Activated T-cell treated with anti-CD3 and anti-CD28 coated beads, Interleukin-2, amount 50 U/mL, for 24 hours (primary cell): ENCODE measurements around the gene SNX14.
"Not testable (repeated sequence)": the region's sequence is repeated elsewhere in the genome, so short reads cannot be mapped to it uniquely, and the experiment has no call there.

ENCODE experiments used
- DNase-seq: peaks from one replicate; pipeline ENCODE4 v3.0.0-alpha.2; 2020
- H3K27ac Mint-ChIP-seq: 2 replicates; pipeline ENCODE4 v1.8.0; 2020; ENCODE audit warnings: mild to moderate bottlenecking, mixed read lengths
- H3K27me3 Mint-ChIP-seq: 2 replicates; pipeline ENCODE4 v1.8.0; 2020; ENCODE audit warnings: mixed read lengths
- H3K36me3 Mint-ChIP-seq: 2 replicates; pipeline ENCODE4 v1.8.0; 2020; ENCODE audit warnings: low read depth, mixed read lengths
- H3K4me1 Mint-ChIP-seq: 2 replicates; pipeline ENCODE4 v1.8.0; 2020; ENCODE audit warnings: low read depth, mixed read lengths
- H3K4me3 Mint-ChIP-seq: 2 replicates; pipeline ENCODE4 v1.8.0; 2020; ENCODE audit warnings: mild to moderate bottlenecking, moderate library complexity, mixed read lengths
- H3K9me3 Mint-ChIP-seq: 2 replicates; pipeline ENCODE4 v1.8.0; 2020; ENCODE audit warnings: mixed read lengths

SNX14 gene

GRCh38 chr6:85569323-85569722, 24.3 kb downstream of the SNX14 start:
- Mint-ChIP-seq H3K4me3 (no peak overlapping the region), H3K27ac (no peak overlapping the region), H3K27me3 (no peaks in the 10 kb centered on the region), H3K9me3 (no peaks in the 10 kb centered on the region), H3K36me3 (peaks cover 73% of the 10 kb centered on the region), H3K4me1 (peaks cover 13% of the 10 kb centered on the region)
- no peak for DNase-seq

- Mint-ChIP-seq H3K27me3 (no peaks in the 10 kb centered on the region), H3K4me3 (no peak overlapping the region), H3K36me3 (peaks cover 78% of the 10 kb centered on the region), H3K9me3 (no peaks in the 10 kb centered on the region), H3K4me1 (peaks cover 13% of the 10 kb centered on the region), H3K27ac (no peak overlapping the region)
- DNase-seq, result no peak
These were observed 25.2 kb downstream of the SNX14 start for GRCh38 chr6:85568411-85568810.

GRCh38 chr6:85565736-85566135, 27.9 kb downstream of the SNX14 start:
- DNase-seq, result no peak
- H3K27ac Mint-ChIP-seq, result no peak overlapping the region
- H3K4me1 Mint-ChIP-seq, result peaks cover 13% of the 10 kb centered on the region
- no peaks in the 10 kb centered on the region for H3K27me3 Mint-ChIP-seq
- H3K4me3 Mint-ChIP-seq, result no peak overlapping the region
- no peaks in the 10 kb centered on the region for H3K9me3 Mint-ChIP-seq
- H3K36me3 Mint-ChIP-seq, result peaks cover 67% of the 10 kb centered on the region

GRCh38 chr6:85564223-85564622, 29.4 kb downstream of the SNX14 start:
- H3K9me3 Mint-ChIP-seq, H3K27ac Mint-ChIP-seq, H3K4me1 Mint-ChIP-seq, DNase-seq, H3K4me3 Mint-ChIP-seq, H3K27me3 Mint-ChIP-seq: not testable (repeated sequence)
- peaks cover 70% of the 10 kb centered on the region for H3K36me3 Mint-ChIP-seq

GRCh38 chr6:85561750-85562357, 31.8 kb downstream of the SNX14 start:
- Mint-ChIP-seq H3K27me3 (no peaks in the 10 kb centered on the region), H3K4me1 (peaks cover 5% of the 10 kb centered on the region), H3K27ac (no peak overlapping the region), H3K9me3 (no peaks in the 10 kb centered on the region), H3K36me3 (peaks cover 58% of the 10 kb centered on the region), H3K4me3 (no peak overlapping the region)
- DNase-seq, result no peak

- Mint-ChIP-seq H3K9me3 (no peaks in the 10 kb centered on the region), H3K4me3 (no peak overlapping the region), H3K4me1 (no peaks in the 10 kb centered on the region), H3K27me3 (no peaks in the 10 kb centered on the region), H3K27ac (no peak overlapping the region), H3K36me3 (peaks cover 55% of the 10 kb centered on the region)
- DNase-seq, result no peak
These were observed 36.5 kb downstream of the SNX14 start for GRCh38 chr6:85556992-85557668.

- no peak for DNase-seq
- H3K27me3 Mint-ChIP-seq, result no peaks in the 10 kb centered on the region
- no peak overlapping the region for H3K27ac Mint-ChIP-seq
- H3K4me1 Mint-ChIP-seq, result no peaks in the 10 kb centered on the region
- H3K9me3 Mint-ChIP-seq, result peaks cover 3% of the 10 kb centered on the region
- peaks cover 55% of the 10 kb centered on the region for H3K36me3 Mint-ChIP-seq
- no peak overlapping the region for H3K4me3 Mint-ChIP-seq
These were observed 41.0 kb downstream of the SNX14 start for GRCh38 chr6:85552652-85553051.

GRCh38 chr6:85551264-85551663, 42.4 kb downstream of the SNX14 start:
- peaks cover 64% of the 10 kb centered on the region for H3K36me3 Mint-ChIP-seq

GRCh38 chr6:85547719-85548118, 45.9 kb downstream of the SNX14 start:
- Mint-ChIP-seq H3K9me3 (peaks cover 3% of the 10 kb centered on the region), H3K27ac (no peak overlapping the region), H3K4me3 (no peak overlapping the region), H3K36me3 (peaks cover 63% of the 10 kb centered on the region), H3K27me3 (no peaks in the 10 kb centered on the region), H3K4me1 (no peaks in the 10 kb centered on the region)
- no peak for DNase-seq

More at GRCh38 chr6:85551264-85551663, 42.4 kb downstream of the SNX14 start:
- no peaks in the 10 kb centered on the region for H3K4me1 Mint-ChIP-seq
- peak overlapping the region; percentile 36 for H3K27ac Mint-ChIP-seq
- H3K9me3 Mint-ChIP-seq, result peaks cover 3% of the 10 kb centered on the region
- no peaks in the 10 kb centered on the region for H3K27me3 Mint-ChIP-seq
- H3K4me3 Mint-ChIP-seq, result no peak overlapping the region
- DNase-seq, result no peak

GRCh38 chr6:85544776-85545175, 48.9 kb downstream of the SNX14 start:
- H3K27ac Mint-ChIP-seq, result no peak overlapping the region
- no peaks in the 10 kb centered on the region for H3K27me3 Mint-ChIP-seq
- no peak overlapping the region for H3K4me3 Mint-ChIP-seq
- H3K9me3 Mint-ChIP-seq, result peaks cover 3% of the 10 kb centered on the region
- no peaks in the 10 kb centered on the region for H3K4me1 Mint-ChIP-seq
- H3K36me3 Mint-ChIP-seq, result peaks cover 59% of the 10 kb centered on the region
- DNase-seq, result no peak

- H3K4me3 Mint-ChIP-seq, result no peak overlapping the region
- H3K9me3 Mint-ChIP-seq, result no peaks in the 10 kb centered on the region
- H3K27ac Mint-ChIP-seq, result no peak overlapping the region
- H3K36me3 Mint-ChIP-seq, result peaks cover 50% of the 10 kb centered on the region
- DNase-seq, result no peak
- no peaks in the 10 kb centered on the region for H3K27me3 Mint-ChIP-seq
- H3K4me1 Mint-ChIP-seq, result peaks cover 2% of the 10 kb centered on the region
These were observed 56.6 kb downstream of the SNX14 start for GRCh38 chr6:85537055-85537494.

GRCh38 chr6:85524281-85524680, 69.4 kb downstream of the SNX14 start:
- DNase-seq, H3K9me3 Mint-ChIP-seq, H3K27me3 Mint-ChIP-seq, H3K4me1 Mint-ChIP-seq, H3K27ac Mint-ChIP-seq, H3K4me3 Mint-ChIP-seq: not testable (repeated sequence)
- H3K36me3 Mint-ChIP-seq, result peaks cover 77% of the 10 kb centered on the region

- Mint-ChIP-seq H3K9me3 (no peaks in the 10 kb centered on the region), H3K27ac (no peak overlapping the region), H3K4me1 (no peaks in the 10 kb centered on the region), H3K27me3 (no peaks in the 10 kb centered on the region), H3K36me3 (peaks cover 69% of the 10 kb centered on the region), H3K4me3 (no peak overlapping the region)
- DNase-seq, result no peak
These were observed 77.5 kb downstream of the SNX14 start for GRCh38 chr6:85516168-85516567.

GRCh38 chr6:85506441-85507093, 87.1 kb downstream of the SNX14 start:
- Mint-ChIP-seq H3K36me3 (peaks cover 74% of the 10 kb centered on the region), H3K27me3 (no peaks in the 10 kb centered on the region), H3K9me3 (no peaks in the 10 kb centered on the region), H3K4me1 (peaks cover 12% of the 10 kb centered on the region), H3K27ac (peak overlapping the region; percentile 76), H3K4me3 (no peak overlapping the region)
- no peak for DNase-seq

GRCh38 chr6:85498596-85499258, 94.9 kb downstream of the SNX14 start:
- DNase-seq, result no peak
- H3K27me3 Mint-ChIP-seq, result no peaks in the 10 kb centered on the region
- H3K27ac Mint-ChIP-seq, result no peak overlapping the region
- peaks cover 43% of the 10 kb centered on the region for H3K36me3 Mint-ChIP-seq
- H3K9me3 Mint-ChIP-seq, result peaks cover 26% of the 10 kb centered on the region
- peaks cover 41% of the 10 kb centered on the region for H3K4me1 Mint-ChIP-seq
- no peak overlapping the region for H3K4me3 Mint-ChIP-seq
